Thyroid gland (tissue), 4 donors: Measurements from ENCODE around the gene PDE11A.

Source experiments
- CTCF ChIP-seq, 6 experiments: fragments of 200-600 bp in 3 of 6; fragments of 450-650 bp in 3 of 6; sonication (generic) in 3 of 6; IDR thresholded peaks; one replicate each; pipeline ENCODE4 v1.5.1; 2016 to 2019; ENCODE audit warnings: antibody characterized with exemption in 6 of 6, mild to moderate bottlenecking in 2 of 6, inconsistent platforms in 1 of 6, moderate library complexity in 1 of 6
- POLR2A ChIP-seq, 2 donors: fragments of 450-650 bp; IDR thresholded peaks; one replicate each; pipeline ENCODE4 v1.6.1; 2017; ENCODE audit warnings: antibody characterized with exemption in 2 of 2, mild to moderate bottlenecking in 2 of 2, moderate library complexity in 1 of 2

DNA sequence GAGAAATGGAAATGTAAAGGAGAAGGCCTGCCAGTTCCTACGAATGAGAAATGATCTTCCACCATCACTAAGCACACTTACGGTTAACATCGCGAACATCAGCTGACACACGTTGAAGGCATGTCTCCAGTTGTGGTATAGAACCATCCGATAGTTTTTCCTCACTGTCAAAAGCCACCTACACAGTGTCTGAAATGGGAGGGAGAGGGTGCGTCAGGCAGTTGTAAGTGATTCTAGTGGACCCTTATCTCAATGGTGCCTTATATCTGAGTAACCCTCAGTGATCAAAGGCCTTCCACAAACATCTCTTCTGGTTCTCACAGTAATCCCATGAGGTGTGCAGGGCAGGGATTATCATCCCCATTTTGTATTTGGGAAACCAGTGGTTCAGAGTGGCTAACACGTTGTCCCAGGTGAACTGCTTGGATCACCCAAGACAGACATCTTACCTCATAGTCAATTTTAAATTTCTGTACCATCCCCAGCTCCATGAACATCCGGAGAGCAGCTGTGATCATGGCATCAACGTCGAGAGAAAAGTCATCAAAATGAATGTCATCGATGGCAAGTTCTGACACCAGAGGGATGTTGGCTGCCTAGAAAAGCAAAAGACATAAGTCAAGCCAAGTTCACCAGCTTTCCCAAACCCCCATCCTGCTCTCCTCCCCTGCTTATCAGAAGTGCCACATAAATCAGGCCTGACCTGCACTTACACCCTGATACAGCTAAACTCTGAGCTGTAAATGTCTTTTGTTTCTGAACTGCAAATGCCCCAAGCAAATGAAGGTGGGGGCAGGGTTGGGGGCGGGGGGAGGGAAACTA is 344.8 kb downstream of the PDE11A start:
- TF ChIP-seq CTCF (IDR thresholded peaks at IDR 0.05) (no peak), POLR2A (IDR thresholded peaks at IDR 0.05) (no peak)
